HG03039 (cell line): ENCODE data around the gene MCOLN2.
"Not testable (repeated sequence)": the region's sequence is repeated elsewhere in the genome, so short reads cannot be mapped to it uniquely, and the experiment has no call there.

Source experiments
- ATAC-seq: cut with Tn5 transposase; IDR thresholded peaks from one replicate; pipeline ENCODE4 v1.9.1; 2021; ENCODE audit warnings: mild to moderate bottlenecking, moderate library complexity; ENCODE audit not compliant: unreplicated experiment

MCOLN2 gene

DNA sequence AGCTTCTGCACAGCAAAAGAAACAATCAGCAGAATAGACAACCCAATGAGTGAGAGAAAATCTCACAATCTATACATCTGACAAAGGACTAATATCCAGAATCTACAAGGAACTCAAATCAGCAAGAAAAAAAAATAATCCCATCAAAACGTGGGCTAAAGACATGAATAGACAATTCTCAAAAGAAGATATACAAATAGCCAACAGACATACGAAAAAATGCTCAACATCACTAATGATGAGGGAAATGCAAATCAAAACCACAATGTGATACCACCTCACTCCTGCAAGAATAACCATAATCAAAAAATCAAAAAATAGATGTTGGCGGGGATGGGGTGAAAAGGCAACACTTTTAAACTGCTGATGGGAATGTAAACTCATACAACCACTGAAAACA, 10.4 kb downstream of the MCOLN2 start:
- ATAC-seq: not testable (repeated sequence)

DNA sequence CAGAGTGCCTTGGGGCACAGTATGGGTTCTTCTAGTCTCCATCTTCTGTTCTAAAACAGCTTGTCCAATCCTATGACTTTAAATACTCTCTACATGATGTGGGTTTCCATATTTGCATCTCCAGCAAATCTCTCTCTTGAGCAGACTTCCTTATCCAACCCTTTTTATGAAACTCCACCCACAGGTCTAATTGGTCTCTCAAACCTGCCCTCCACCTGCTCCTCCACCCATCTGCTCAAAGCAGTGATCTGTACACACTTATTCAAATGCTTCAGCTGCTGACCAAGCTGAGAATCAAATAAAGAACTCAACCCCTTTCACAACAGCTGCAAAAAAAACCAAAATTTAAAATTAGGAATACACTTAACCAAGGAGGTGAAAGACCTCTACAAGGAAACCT, 11.5 kb downstream of the MCOLN2 start:
- no peak for ATAC-seq

DNA sequence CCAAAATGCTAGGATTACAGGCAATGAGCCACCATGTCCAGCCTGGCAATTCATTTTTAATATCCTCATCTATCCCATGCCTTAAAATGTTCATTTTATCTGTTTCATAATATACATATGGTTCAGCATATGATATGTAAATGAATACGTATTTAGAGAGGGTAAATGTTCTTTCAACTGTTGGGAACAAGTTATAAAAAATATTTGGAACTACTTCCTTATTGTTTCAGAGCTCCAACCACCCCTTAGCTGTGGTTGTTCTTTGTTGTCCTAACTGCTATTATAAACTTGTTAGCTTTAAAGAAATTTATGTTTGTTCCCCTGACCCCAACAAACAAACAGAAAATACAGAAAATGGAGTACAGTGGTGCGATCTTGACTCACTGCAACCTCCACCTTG, 14.5 kb downstream of the MCOLN2 start:
- no peak for ATAC-seq

DNA sequence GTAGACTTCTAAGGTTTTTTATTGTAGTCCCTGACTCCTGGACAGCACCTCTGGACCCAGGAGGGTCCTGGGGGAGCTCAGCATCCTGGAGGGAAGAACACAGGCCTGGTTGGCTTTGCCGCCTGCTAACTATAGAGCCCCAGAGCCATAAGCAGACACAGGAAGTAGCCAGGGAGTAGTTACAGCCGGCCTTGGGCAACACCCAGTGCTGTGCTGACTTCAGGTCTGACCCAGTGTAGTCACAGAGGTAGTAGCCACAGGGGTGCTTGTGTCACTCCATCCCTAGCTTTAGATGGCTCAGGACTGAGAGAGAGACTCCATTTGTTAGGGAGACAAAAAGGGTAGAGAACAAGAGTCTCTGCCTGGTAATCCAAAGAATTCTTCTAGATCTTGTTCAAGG, 21.9 kb downstream of the MCOLN2 start:
- ATAC-seq: peak; percentile 30

DNA sequence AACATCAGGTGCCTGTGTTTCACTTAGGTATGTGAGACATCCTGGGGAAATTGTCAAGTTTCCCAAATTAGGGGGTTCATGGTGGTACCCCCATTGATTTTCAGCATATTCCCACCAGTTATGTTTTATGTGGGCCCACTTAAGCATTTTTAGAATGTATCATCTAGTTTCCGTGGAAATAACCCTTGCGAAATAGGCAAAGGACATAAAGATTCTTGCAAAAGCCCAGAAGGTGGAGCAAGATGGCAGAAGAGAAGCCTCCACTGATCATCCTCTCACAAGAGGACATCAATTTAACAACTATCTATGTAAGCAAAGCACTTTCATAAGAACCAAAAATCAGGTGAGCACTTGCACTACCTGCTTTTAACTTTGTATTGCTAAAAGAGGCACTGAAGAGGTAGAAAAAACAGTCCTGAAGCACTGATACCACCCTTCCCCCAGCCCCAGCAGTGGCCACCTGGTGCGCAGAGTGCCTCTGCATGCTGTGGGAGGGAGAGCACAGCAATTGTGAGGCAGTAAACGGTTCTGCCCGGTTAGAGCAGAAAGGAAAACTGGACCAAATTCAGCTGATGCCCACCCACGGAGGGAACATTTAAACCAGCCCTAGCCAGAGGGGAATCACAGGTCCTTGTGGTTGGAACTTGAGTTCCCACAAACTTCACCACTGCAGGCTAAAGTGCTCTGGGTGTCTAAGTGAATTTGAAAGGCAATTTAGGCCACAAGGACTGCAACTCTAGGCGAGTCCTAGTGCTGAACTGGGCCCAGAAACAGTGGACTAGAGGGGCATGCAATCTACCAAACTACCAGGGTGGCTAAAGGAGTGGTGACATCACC, 23.2 kb downstream of the MCOLN2 start:
- ATAC-seq: peak; percentile 47

DNA sequence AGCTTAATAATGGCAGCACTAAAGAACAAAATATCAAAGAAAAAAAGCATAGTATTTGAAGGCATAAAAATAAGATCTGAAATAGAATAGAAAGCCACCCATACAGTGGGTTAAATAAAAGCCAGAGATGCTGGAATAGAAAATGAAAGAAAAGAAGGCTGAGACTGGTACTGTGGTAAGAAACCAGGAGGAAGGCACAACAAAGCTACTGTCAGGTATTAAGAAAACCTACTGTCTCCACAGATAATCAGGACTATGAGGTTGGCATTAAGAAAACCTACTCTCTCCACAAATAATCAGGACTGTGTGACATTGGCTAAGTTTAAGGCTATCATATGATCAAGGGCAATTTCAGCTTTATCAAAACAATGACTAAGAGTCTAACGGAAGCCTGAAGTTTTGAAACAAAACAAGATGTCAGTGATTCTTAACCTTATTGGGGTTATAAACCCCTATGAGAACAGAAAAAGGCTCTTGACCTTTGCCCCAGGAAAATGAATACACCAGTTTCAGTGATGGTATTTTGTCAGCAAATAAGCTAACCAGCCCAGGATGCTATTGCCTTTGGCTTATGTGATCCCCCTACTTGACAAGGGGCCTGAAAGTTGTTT, 24.4 kb downstream of the MCOLN2 start:
- ATAC-seq: no peak

DNA sequence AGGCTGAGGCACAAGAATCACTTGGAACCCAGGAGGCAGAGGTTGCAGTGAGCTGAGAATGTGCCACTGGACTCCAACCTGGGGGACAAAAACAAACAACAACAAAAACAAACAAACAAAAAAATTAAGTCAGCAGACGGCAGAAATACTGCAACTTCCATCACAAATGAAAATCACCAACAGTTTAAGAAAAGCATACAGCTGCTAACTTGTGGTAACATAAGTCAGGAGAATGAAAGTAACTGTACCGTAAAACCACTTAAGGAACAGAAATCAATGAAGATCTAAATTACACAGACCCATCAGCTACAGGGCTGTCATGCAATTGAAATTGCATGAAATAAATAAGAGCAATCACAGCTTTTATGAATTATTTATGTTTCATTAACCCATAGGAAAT, 25.0 kb downstream of the MCOLN2 start:
- ATAC-seq: no peak

DNA sequence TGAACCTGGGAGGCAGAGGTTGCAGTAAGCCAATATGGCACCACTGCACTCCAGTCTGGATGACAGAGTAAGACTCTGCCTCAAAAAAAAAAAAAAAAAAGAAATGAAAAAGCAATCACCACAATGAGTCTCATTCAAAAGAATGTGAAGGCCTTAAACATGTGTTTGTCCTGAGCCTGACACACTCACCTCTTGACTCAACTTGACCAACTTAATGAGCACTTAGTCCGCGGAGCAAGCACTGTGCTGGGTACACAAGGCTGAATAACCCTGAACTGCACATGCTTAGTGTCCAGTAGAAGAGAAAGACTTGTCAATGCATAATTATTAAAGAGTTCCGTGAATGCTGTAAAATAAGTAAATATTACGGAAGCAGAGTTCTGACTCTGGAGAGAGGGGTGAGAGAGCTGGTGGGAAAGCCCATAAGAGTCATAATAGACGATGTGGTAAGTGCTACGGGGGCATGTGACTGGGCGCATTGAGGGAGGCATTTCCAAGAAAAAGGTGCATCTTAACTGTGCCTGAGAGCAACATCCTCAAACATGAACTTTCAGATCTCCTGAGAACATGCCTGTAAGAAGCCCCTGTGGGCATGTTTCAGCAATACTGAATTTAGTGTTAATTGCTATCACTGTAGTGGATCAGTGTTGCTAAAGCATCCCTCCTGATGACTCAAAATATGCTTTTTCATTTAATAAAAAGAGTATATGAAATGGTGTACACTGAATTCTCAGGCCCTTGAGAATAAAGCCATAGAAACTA, 27.2 kb downstream of the MCOLN2 start:
- peak; percentile 34 for ATAC-seq

DNA sequence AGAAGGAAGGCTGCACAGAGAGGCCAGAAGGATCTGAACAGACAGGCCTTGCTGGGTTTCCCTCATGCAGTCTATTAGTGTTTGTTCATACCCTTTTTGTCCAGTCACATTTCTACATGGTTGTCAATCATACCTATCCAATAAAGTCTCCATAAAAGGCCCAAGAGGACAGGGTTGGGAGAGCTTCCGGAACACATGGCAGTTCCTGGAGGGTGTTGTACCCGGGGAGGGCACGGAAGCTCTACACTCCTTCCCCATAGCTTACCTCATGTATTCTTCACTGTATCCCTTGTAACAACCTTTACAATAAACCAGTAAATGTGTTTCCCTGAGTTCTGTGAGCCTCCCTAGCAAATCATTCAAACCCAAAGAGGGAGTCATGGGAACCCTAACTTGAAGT, 28.0 kb downstream of the MCOLN2 start:
- no peak for ATAC-seq

DNA sequence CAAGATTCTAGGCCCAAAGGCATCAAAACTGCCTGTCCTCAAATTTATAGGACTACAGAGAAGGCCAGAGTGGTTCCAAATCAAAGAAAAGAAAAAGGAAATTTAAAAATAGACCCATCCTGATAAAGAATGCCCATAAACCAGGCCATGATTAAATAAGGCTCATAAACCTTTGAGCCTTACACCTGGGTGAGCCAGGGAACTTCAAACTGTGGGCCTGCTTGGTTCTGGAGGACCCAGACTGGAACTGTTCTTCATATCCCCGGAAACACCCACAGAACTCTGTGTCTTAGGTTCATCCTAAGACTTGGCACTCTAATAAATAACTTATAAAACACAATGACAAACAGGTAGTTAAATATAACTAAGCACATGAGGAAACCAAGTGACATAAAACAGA, 28.8 kb downstream of the MCOLN2 start:
- no peak for ATAC-seq

DNA sequence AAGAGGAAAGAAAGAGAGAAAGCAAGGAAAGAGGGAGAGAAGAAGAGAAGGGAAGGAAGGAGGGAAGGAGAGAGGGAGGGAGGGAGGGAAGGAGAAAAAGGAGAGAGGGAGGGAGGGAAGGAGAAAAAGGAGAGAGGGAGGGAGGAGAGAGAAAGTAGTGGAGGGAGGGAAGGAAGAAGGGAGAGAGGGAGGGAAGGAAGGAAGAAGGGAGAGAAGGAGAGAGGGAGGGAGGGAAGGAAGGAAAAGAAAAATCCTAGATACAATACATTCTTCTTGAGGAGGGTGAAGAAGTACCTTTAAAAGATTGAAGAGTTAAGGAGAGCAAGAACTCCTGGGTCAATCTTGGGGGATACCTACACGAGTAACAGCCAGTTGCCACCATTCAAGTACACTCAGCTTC, 29.2 kb downstream of the MCOLN2 start:
- ATAC-seq: no peak

DNA sequence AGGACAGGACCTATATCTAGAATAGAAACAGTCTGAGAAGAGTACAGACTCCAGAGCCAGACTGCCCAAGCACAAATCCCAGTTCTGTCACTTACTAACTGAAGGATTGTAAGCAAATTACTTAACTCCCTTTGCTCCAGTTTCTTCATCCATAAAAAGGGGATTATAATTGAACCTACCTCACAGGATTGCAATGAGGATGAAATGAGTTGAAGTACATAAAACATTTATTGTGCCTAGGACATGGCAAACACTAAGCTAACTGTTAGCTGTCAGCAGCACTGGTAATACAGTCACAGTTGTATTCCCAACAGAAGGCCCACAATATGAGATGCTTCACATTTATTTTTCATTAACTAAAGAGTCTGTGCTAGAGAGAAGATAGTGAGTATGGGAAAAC, 33.9 kb downstream of the MCOLN2 start:
- no peak for ATAC-seq

DNA sequence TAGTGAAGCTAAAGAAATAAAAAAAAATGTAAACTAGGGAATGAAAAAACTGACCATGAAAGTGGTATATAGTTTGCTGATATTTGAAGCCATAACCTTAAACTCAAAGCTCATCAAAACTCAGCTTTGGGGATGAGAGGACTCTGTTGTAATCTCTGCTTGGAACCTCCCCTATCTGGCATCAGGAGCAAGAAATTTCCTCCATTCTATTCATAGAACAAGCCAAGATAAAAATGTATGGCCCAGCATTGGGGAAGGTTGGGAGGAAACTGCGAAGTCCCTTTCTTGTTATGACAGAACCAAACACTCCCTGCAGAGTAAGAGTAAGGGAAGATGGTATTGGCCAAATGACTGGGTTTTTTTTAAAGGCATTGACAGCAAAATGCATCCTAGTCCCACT, 35.6 kb downstream of the MCOLN2 start:
- no peak for ATAC-seq

DNA sequence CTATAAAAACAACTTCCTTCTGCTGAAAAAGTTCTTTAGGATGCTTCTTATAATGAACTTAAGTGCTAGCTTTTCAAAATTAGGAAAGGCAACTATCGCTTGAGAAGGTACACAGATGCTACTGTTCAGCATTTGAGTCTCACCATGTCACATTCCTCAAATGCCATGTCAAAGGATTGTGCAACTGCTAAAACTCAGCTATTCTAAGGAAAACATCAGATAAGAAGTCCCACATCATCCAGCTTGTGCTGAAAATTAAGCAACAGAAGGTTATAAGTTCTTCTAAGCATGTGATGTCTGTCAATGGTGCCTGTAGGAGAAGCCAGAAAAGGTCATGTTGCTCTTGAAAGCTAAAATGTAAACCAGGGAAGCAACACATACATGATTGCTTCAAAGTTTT, 36.5 kb downstream of the MCOLN2 start:
- ATAC-seq: no peak

DNA sequence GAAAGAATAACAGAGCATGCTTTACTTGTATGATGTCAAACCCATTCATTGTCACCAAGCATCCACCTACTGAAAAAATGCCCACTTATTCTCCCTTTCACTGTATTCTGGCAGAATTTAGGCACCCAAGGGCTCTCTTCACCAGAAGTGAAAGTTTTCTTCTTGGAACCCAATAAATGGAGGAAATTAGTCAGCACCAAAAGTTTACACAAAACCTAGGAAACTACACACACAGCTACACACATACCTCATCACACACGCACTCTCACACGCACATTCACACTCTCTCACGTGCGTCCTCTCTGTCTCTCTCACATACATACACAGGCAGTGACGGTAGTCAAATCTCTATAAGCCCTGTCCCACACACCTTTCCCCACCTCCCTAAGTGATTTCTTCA, 37.6 kb downstream of the MCOLN2 start:
- peak; percentile 60 for ATAC-seq

DNA sequence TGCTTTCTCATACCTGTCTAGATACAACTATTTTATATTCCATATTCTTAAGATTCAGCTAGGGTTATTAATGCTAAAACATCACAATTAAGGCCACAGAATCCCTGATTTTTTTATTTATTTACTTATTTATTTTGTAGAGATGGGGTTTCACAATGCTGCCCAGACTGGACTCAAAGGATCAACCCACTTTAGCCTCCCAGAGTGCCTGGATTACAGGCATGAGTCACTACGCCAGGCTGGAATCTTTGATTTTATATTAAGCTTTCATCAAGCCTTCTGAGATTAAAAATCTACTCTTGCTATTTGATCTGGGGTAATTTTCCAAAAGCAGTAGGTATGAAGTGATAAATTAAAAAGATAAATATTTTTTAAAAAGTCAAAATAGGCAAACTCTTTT, 38.9 kb downstream of the MCOLN2 start:
- ATAC-seq: no peak

DNA sequence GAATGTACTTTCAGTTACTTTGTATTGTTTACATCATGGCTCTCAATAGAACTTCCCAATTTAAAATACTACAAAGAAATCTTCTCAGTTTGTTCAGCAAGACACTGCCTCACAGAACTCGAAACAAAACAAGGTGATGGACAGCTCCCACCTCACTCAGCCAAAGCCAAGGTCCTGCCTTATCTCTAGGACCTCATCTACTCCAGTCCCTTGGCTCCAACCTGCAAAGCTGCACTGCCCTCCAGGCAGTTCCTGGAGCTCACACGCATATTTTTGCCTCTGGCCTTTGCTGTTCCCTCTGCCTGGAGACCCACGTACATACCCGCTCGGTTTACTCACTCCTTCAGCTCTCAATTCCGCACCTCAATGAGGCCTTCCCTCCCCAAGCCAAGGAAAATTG, 40.3 kb downstream of the MCOLN2 start:
- ATAC-seq: no peak

DNA sequence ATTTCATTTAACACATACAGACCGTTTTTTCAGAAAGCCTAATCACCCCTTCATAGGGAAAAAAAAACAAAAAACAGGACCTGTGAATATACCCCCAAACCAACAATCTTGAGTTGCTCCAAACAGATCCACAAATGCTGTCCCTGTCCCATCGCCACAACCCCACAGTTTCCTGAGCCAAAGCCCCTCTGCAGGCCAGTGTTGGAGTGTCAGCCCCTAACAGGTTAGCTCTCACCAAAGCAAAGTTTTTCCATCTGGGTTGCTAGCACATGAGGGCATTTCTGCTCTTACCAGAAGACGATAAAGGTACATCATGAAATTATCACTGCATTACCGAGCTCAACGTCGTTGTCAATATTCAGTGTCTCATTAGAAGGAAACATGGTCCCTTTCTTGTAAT, 40.8 kb downstream of the MCOLN2 start:
- ATAC-seq: no peak

DNA sequence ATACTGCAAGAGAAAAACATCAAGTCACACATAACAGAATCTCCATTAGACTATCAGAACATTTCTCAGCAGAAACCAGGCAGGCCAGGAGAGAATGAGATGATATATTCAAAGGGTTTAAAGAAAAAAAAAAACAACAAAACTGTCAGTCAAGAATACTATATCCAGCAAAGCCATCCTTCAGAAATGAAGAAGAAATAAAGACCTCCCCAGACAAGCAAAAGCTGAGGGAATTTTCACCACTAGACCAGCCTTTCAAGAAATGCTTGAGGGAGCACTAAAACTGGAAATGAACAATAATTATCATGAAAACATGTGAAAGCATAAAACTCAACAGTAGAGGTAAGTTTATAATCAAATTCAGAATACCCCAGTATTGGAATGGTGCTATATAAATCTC, 47.2 kb downstream of the MCOLN2 start:
- ATAC-seq: no peak

DNA sequence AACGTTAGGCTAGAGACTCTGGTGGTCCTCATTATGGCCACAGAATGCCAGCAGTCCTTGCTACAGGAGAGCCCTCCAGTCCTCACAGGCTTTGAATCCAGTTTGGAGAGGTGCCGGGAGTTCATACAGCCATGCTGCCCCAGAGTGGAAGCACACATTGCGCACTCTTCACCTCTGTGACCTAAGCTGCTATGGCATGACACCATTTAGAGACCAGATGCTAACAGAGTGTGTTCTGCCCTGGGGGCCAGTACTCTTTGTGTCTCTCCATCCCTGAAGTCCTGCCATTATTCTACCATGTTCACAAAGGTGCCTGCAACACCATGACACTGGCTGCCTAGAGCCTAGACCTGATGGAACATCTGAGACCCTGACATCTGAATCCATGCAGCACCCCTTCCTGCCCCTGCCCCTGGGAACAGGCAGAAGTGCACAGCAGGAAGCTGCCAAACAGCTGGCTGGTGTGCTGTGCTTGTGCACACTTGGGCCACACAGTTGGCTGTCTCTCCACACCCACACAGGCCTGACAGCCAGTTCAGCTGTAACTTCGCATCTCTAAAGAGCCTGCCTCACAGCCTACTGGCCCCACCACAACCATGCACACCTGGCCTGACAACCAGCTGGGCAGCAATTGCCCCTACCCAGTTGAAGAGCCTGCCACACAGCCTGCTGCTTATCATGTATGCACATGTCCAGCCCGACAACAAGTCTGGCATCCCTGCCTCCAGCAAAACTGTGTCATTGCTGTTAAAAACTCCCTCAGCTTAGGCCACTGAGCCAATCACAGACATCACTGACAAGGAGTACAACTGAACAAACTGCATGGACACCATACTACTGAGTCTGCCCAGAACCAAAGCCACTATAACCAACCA, 49.1 kb downstream of the MCOLN2 start:
- ATAC-seq: no peak

DNA sequence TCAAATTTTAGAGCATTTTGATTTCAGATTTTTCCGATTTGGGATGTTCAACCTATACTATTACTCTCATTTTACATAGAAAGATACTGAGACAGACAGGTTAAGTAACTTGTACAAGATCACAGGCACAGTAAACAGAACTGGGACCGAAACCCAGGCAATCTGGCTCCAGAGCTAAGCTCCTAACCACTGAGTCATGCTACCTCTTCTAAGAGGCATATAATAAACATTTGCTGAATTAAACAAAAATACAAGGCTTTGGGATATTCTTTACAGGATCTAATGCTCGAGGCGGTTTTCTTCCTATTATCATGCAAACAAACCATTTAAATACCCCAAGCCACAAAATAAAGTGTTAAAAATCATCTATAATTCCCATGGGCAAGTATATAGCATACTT, 50.3 kb downstream of the MCOLN2 start:
- ATAC-seq: no peak
